GM18907 (cell line): ENCODE measurements around the gene TMEM37.

Source experiments
- ATAC-seq: cut with Tn5 transposase; IDR thresholded peaks from one replicate; pipeline ENCODE4 v1.9.1; 2021; ENCODE audit warnings: mild to moderate bottlenecking, moderate library complexity; ENCODE audit not compliant: unreplicated experiment

Gene TMEM37

GRCh38 chr2:119432851-119433522, 1.3 kb downstream of the TMEM37 start:
- ATAC-seq: no peak

- no peak for ATAC-seq
These were observed 2.1 kb downstream of the TMEM37 start for GRCh38 chr2:119433636-119434327.

GRCh38 chr2:119434664-119435063, 3.0 kb downstream of the TMEM37 start:
- no peak for ATAC-seq

GRCh38 chr2:119435081-119435952, 3.7 kb downstream of the TMEM37 start:
- no peak for ATAC-seq

- ATAC-seq: no peak
These were observed 4.3 kb downstream of the TMEM37 start for GRCh38 chr2:119435953-119436297.

- no peak for ATAC-seq
These were observed 5.5 kb downstream of the TMEM37 start for GRCh38 chr2:119436993-119437772.

- no peak for ATAC-seq
These were observed 6.5 kb downstream of the TMEM37 start for GRCh38 chr2:119438128-119438656.

- no peak for ATAC-seq
These were observed 7.2 kb downstream of the TMEM37 start for GRCh38 chr2:119438726-119439284.

- no peak for ATAC-seq
These were observed 8.2 kb downstream of the TMEM37 start for GRCh38 chr2:119439574-119440500.

GRCh38 chr2:119440501-119440870, 8.8 kb downstream of the TMEM37 start:
- ATAC-seq: no peak

GRCh38 chr2:119440873-119441272, 9.2 kb downstream of the TMEM37 start:
- no peak for ATAC-seq

- no peak for ATAC-seq
These were observed 9.9 kb downstream of the TMEM37 start for GRCh38 chr2:119441376-119442225.

- no peak for ATAC-seq
These were observed 10.6 kb downstream of the TMEM37 start for GRCh38 chr2:119442226-119442619.

GRCh38 chr2:119442850-119443249, 11.2 kb downstream of the TMEM37 start:
- no peak for ATAC-seq

GRCh38 chr2:119446037-119446436, 14.4 kb downstream of the TMEM37 start:
- no peak for ATAC-seq

GRCh38 chr2:119448427-119449141, 16.9 kb downstream of the TMEM37 start:
- no peak for ATAC-seq

GRCh38 chr2:119449521-119449920, 17.9 kb downstream of the TMEM37 start:
- ATAC-seq: no peak
